ENCODE data around the gene DNM2.

GRCh38 chr19:10678813-10679212 lies 39.1 kb upstream of the DNM2 start:
- TF ChIP-seq CTCF (IDR thresholded peaks at IDR 0.05; ENCODE audit: low read depth, low read length) (no peak), EZH2phosphoT487 (IDR thresholded peaks at IDR 0.05; ENCODE audit: low read depth) (no peak)

All from OCI-LY3 (cell line).